Skin epidermis (tissue), 12 donors: Measurements from ENCODE around the gene EBF4.
"Not testable (repeated sequence)": the region's sequence is repeated elsewhere in the genome, so short reads cannot be mapped to it uniquely, and the experiment has no call there.

ENCODE experiments used
- H3K27ac ChIP-seq, 21 experiments: fragments of 200-600 bp; sonication (generic) in 11 of 21; one replicate each; pipeline ENCODE4 v1.5.0; 2020; ENCODE audit warnings: mild to moderate bottlenecking in 3 of 21, inconsistent platforms in 2 of 21, moderate library complexity in 2 of 21
- H3K4me3 ChIP-seq, 7 experiments: fragments of 200-600 bp; sonication (generic) in 2 of 7; one replicate each; pipeline ENCODE4 v1.5.0; 2020; ENCODE audit warnings: inconsistent platforms in 2 of 7, mild to moderate bottlenecking in 2 of 7, moderate library complexity in 1 of 7

EBF4 gene

GRCh38 chr20:2751878-2752566, 59.4 kb downstream of the EBF4 start:
- H3K27ac ChIP-seq = peak overlapping the region in 7 of 21 experiments; percentile 2 to 58 (median 33)

GRCh38 chr20:2752567-2753460, 60.2 kb downstream of the EBF4 start:
- Histone ChIP-seq H3K4me3 (peak overlapping the region; percentile 23 to 49 (median 33)), H3K27ac (peak overlapping the region in 1 of 21 experiments; percentile 58)

More at GRCh38 chr20:2751878-2752566, 59.4 kb downstream of the EBF4 start:
- H3K4me3 ChIP-seq = peak overlapping the region; percentile 23 to 49 (median 33)

- no peak overlapping the region for H3K4me3 ChIP-seq
- no peak overlapping the region for H3K27ac ChIP-seq
Observed at GRCh38 chr20:2753461-2754040, 61.0 kb downstream of the EBF4 start.

GRCh38 chr20:2754424-2754823, 61.8 kb downstream of the EBF4 start:
- Histone ChIP-seq H3K4me3 (no peak overlapping the region), H3K27ac (no peak overlapping the region)

GRCh38 chr20:2755451-2756055, 63.0 kb downstream of the EBF4 start:
- Histone ChIP-seq H3K4me3 (no peak overlapping the region), H3K27ac (no peak overlapping the region)

- no peak overlapping the region for H3K4me3 ChIP-seq
- no peak overlapping the region for H3K27ac ChIP-seq
Observed at GRCh38 chr20:2756056-2756611, 63.6 kb downstream of the EBF4 start.

- H3K4me3 ChIP-seq = no peak overlapping the region
- no peak overlapping the region for H3K27ac ChIP-seq
Observed at GRCh38 chr20:2757001-2757400, 64.4 kb downstream of the EBF4 start.

GRCh38 chr20:2757969-2758368, 65.4 kb downstream of the EBF4 start:
- Histone ChIP-seq H3K4me3 (no peak overlapping the region), H3K27ac (no peak overlapping the region)

GRCh38 chr20:2759143-2759542, 66.6 kb downstream of the EBF4 start:
- H3K4me3 ChIP-seq = no peak overlapping the region
- no peak overlapping the region for H3K27ac ChIP-seq

GRCh38 chr20:2759603-2760296, 67.2 kb downstream of the EBF4 start:
- Histone ChIP-seq H3K27ac (no peak overlapping the region), H3K4me3 (no peak overlapping the region)

GRCh38 chr20:2760297-2760951, 67.8 kb downstream of the EBF4 start:
- H3K27ac ChIP-seq = no peak overlapping the region
- no peak overlapping the region for H3K4me3 ChIP-seq

- Histone ChIP-seq H3K27ac (no peak overlapping the region), H3K4me3 (no peak overlapping the region)
Observed at GRCh38 chr20:2760952-2761305, 68.3 kb downstream of the EBF4 start.

- no peak overlapping the region for H3K27ac ChIP-seq
- no peak overlapping the region for H3K4me3 ChIP-seq
Observed at GRCh38 chr20:2761885-2762284, 69.3 kb downstream of the EBF4 start.

GRCh38 chr20:2762578-2763131, 70.1 kb downstream of the EBF4 start:
- no peak overlapping the region for H3K27ac ChIP-seq
- no peak overlapping the region for H3K4me3 ChIP-seq

- H3K27ac ChIP-seq = no peak overlapping the region
- H3K4me3 ChIP-seq = no peak overlapping the region
Observed at GRCh38 chr20:2763186-2763585, 70.6 kb downstream of the EBF4 start.

GRCh38 chr20:2767768-2768631, 75.4 kb downstream of the EBF4 start:
- H3K4me3 ChIP-seq = no peak overlapping the region
- peak overlapping the region in 1 of 21 experiments; percentile 24 for H3K27ac ChIP-seq

GRCh38 chr20:2768632-2769015, 76.0 kb downstream of the EBF4 start:
- peak overlapping the region in 1 of 21 experiments; percentile 24 for H3K27ac ChIP-seq
- no peak overlapping the region for H3K4me3 ChIP-seq

GRCh38 chr20:2770091-2770490, 77.5 kb downstream of the EBF4 start:
- H3K27ac ChIP-seq = not testable (repeated sequence)

More at GRCh38 chr20:2770091-2770490, 77.5 kb downstream of the EBF4 start:
- not testable (repeated sequence) for H3K4me3 ChIP-seq
